Activated CD8-positive, alpha-beta memory T cell treated with anti-CD3 and anti-CD28 coated beads for 36 hours (primary cell): ENCODE measurements around the gene EIF3J. TPM values are rescaled to one million over a fixed set of nuclear protein-coding genes. Genes with fewer than 3 reads are reported as not detected.
"Not testable (repeated sequence)": the region's sequence is repeated elsewhere in the genome, so short reads cannot be mapped to it uniquely, and the experiment has no call there.

Experiments used
- CTCF ChIA-PET: fragments of 350-600 bp; sonication (Branson Sonifier 250); formaldehyde crosslinking; loops from one replicate; lab custom pipeline; 2021; ENCODE audit warnings: antibody characterized with exemption; lab: Charles Lee
- POLR2A ChIA-PET: fragments of 350-600 bp; sonication (Branson Sonifier 250); formaldehyde crosslinking; loops from one replicate; lab custom pipeline; 2021; ENCODE audit warnings: antibody characterized with exemption; lab: Charles Lee
- total RNA-seq, 2 experiments: library from RNA; stranded (reverse); gene quantifications; one replicate each; pipeline ENCODE4 v1.2.3, GENCODE V29; 2021

Gene EIF3J
- total RNA-seq, 2 experiments from 2014 or later: 174 to 176 TPM

DNA sequence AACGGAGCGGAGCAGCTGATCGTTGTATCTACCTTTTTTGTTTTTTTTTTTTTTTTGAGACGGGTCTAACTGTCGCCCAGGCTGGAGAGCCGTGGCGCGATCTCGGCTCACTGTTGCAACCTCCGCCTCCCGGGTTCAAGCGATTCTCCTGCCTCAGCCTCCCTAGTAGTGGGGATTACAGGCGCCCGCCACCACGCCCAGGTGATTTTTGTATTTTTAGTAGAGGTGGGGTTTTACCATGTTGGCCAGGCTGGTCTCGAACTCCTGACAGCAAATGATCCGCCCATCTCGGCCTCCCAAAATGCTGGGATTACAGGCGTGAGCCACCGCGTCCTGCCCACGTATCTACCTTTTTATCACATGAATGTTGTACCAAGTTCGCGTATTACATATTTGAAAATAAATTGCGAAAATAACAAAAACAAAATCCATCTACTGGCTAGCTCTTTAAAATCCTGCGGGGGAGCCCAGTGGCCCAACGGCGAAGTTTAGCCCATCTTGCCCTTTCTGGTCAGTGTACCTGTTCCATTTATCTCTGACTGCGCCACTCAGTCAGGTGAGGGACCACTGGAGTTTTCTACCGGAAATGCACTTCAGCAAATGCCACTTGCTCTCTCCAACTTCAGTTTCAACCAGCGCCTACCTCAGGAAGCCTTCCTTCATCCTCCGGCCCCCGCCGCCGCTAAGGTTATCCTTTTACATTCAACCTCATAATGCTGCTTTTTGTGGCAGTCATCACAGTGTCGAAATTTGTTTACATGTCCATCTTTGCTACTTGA is 1.2 kb upstream of the EIF3J start:
- CTCF ChIA-PET: no interaction called here
- POLR2A ChIA-PET: interaction anchor here (0.6 kb wide), 1 partner anchor 108 kb away, joined by 3 read pairs; the partner anchor contains the start of gene CTDSPL2

DNA sequence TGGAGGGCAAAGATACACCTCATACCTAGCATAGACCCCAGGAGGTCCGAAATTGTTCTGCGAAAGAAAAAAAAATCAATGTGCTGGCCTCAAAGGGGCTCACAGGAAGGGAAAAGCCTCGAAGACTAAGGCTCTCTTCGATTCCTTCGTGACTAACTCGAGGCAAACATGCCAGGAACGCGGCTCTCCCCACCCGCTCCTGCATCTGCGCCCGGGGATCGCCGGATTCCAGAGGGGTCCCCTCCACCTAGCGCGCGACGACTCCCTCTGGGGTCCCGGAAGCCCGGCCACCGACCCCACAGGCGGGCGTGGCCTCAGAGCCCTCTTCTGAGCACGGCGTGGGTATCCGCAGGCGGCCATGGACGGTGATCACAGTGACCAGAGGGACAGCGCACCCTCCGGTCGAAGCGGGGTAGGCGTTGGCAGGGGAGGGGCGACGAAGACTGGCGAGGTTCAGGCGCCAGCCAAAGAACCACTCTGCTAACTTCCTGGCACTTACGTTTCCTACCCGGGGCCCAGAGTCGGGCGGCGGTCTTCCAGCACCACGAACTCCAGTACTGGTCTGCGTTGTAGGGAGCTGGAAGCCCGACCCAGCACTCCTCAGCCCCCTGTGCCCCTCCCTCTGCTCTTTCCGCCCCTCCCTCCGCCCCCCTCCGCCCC is 515 bp upstream of the EIF3J start:
- ChIA-PET CTCF (interaction anchor here (1.0 to 2.6 kb wide), 5 partner anchors 10 to 249 kb away, joined by 3 to 15 read pairs (median 3); partner anchors contain the start of genes B2M, CTDSPL2 and PATL2), POLR2A (interaction anchor here (0.6 to 2.4 kb wide), 5 partner anchors 10 to 198 kb away, joined by 3 to 34 read pairs (median 4); no protein-coding TSS in a partner anchor)

DNA sequence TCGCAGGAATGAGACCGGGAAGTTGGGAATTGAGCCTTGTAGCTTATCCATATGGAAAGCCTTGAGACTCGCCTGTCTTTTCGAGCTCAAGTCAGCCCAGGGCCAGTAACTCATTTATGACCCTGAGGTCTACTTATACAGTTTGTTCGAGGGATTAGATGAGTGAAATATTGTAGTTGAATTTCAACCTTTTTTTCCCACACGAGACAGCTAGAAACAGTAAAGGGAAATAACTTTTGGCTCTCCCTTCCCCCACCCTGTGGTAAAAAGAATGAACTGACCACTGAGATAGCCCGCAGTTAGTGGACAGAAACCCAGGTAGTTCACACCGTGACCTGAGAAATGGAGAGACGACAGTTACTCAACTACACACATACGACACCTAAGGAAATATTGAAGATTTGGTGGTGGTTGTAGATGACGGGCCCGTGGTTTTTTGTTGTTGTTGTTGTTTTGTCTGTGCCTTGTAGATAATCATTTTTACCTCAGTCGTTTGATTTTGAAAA is 841 bp downstream of the EIF3J start:
- POLR2A ChIA-PET: interaction anchor here (0.8 to 2.4 kb wide), 2 partner anchors 8 to 173 kb away, joined by 4 to 34 read pairs; partner anchors contain the start of genes B2M and PATL2
- CTCF ChIA-PET: interaction anchor here (1.2 to 2.6 kb wide), 3 partner anchors 9 to 250 kb away, joined by 3 to 15 read pairs (median 4); partner anchors contain the start of genes B2M and PATL2

DNA sequence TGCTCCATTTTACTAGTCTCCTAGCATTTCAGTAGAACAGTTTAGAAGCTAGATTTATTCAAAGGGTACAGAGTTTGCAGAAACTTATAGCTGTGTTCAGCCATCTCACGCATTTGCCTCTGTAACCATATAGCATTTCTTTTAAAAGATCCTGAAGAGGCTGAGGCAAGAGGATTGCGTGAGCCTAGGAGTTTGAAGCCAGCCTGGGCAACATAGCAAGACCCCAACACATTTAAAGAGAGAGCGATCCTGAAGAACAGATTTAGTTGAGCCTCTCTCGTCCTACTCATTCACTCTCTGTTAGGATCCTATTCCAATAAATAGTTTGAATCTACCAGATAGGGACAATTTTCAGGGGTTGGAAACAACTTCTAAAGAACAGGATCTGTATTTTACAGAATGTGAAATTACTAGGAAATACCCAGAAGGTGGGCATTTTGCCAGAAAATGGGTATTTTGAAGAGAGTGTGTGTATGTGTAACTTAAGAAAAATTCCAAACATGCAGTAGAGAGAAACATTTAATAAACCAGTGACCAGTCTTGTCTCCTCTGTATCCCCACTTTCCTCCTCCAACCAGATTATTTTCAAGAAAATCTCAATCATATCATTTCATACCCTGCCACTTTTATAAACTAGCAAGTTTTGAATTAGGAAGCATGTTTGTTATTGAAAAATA is 4.5 kb downstream of the EIF3J start:
- ChIA-PET CTCF (no interaction called here), POLR2A (interaction anchor here (0.6 kb wide), 1 partner anchor 718 kb away, joined by 3 read pairs; no protein-coding TSS in a partner anchor)

DNA sequence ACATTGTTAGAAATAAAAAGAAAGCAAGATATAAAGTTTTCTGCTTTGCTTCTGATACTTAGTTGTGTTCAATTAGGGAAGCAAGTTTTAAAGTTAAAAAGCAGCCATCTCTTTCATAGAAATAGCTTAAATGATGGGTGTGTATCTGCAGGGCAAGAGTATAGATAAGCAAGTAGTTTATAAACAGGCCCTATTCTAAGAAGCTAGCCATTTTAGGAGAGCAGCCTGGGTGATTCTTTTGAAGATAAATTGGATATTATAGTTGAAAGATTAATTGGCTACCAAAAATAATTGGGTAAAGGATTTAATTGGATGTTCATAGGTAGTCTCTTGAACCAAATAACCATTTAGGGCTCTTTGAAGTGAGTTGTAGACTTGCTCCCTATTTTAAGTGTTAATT is 5.6 kb downstream of the EIF3J start:
- ChIA-PET CTCF (no interaction called here), POLR2A (interaction anchor here (0.5 kb wide), 2 partner anchors 96 to 254 kb away, joined by 3 to 15 read pairs; partner anchors contain the start of gene GOLM2)

DNA sequence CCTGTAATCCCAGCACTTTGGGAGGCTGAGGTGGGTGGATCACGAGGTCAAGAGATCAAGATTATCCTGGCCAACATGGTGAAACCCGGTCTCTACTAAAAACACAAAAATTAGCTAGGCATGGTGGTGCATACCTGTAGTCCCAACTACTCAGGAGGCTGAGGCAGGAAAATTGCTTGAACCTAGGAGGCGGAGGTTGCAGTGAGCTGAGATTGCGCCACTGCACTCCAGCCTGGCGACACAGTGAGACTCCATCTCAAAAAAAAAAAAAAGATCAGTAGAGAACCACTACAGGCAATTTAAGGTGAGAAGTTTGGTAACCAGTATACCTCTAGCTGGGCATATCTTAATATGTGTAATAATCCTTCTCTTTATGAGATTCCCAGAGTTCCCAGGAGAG is 7.8 kb downstream of the EIF3J start:
- CTCF ChIA-PET, POLR2A ChIA-PET: not testable (repeated sequence)

DNA sequence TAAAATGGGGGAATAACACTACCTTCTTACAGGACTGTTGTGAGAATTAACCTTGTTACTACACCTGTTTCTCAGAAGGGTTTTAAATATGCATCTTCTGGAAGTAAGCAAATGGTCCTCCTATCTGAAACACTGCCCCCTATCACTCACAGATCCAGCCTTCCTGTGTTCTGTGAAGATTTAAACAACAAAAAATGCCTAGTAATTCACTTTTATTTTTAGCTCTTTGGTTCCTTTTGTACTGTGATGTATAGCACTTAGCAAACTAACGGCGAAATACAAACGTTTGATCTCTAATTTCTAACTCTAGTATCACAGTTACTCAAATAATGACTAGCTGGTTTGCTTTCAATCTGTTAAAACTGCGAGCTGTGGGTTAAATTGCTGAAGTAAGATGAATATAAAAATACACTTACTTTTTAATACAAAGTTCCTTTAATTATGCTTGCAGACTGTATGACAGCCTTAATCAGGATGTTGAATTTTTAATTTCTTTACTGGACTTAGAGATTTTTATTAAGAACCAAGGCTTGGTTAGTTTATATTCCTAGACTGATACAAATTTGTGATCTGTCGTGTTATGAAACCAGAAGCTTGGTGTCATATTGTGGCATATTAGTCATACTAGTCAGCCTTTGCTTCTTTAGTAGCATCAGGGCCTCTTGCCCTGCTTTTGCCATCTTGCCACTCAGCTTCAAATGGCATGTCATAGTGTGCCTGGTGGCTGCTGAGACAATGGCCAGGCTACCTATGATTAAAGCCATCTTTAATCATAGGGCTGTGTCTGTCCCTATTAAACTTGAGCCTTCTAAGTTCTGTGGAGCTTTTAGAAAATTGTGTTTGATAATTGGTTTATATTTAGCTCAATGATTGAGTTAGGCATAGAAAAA is 9.2 kb downstream of the EIF3J start:
- POLR2A ChIA-PET: interaction anchor here (0.5 to 1.6 kb wide), 9 partner anchors 9 to 1439 kb away, joined by 3 to 34 read pairs (median 3); partner anchors contain the start of gene EIF3J
- CTCF ChIA-PET: interaction anchor here (0.6 to 2.2 kb wide), 4 partner anchors 9 to 354 kb away, joined by 3 to 15 read pairs (median 3); partner anchors contain the start of genes CTDSPL2, EIF3J and SPG11

DNA sequence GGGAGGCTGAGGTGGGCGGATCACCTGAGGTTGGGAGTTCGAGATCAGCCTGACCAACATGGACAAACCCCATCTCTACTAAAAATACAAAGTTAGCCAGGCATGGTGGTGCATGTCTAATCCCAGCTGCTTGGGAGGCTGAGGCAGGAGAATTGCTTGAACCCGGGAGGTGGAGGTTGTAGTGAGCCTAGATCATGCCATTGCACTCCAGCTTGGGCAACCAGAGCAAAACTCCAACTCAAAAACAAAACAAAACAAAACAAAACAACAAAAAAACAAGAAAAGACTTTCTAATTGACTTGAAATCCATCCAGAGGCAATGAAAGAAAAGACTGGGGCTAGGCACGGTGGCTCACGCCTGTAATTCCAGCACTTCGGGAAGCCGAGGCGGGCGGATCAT is 12.2 kb downstream of the EIF3J start:
- CTCF ChIA-PET: interaction anchor here (0.7 to 1.4 kb wide), 3 partner anchors 9 to 30 kb away, joined by 3 read pairs; no protein-coding TSS in a partner anchor
- POLR2A ChIA-PET: not testable (repeated sequence)

DNA sequence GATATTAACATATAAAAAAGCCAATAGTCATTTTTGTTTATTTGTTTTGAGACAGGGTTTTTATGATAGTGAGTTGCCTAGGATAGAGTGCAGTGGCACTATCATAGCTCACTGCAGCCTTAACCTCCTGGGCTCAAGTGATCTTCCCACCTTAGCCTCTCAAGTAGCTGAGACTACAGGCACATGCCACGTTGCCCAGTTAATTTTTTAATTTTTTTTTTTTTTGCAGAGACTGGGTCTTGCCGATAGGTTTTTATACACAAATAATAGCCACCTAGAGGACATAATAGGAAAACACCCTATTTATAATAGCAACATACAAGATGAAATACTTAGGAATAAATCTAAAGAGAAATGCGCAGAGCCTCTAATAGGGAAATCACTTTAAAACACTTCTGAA is 13.3 kb downstream of the EIF3J start:
- POLR2A ChIA-PET: interaction anchor here (0.6 kb wide), 1 partner anchor 84 kb away, joined by 5 read pairs; no protein-coding TSS in a partner anchor
- CTCF ChIA-PET: interaction anchor here (0.7 to 1.4 kb wide), 4 partner anchors 10 to 51 kb away, joined by 3 to 4 read pairs (median 3); no protein-coding TSS in a partner anchor

DNA sequence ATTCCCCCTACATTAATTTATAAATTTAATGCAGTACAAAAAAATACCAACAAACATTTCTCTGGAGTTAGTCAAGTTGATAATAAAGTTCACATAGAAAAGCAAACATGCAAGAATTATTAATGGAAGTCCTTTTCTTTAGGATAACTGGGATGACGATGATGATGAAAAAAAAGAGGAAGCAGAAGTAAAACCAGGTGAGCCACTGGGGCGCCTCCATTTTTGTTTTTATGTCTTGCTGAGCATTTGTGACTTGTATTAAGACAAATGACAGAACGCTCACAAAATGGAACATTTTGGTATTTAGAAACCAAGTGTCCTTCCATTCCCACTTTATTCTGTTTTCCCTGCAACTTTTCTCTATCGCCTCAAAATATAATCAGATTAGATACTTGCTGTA is 13.8 kb downstream of the EIF3J start:
- POLR2A ChIA-PET: no interaction called here
- CTCF ChIA-PET: interaction anchor here (1.4 kb wide), 1 partner anchor 11 kb away, joined by 3 read pairs; no protein-coding TSS in a partner anchor

DNA sequence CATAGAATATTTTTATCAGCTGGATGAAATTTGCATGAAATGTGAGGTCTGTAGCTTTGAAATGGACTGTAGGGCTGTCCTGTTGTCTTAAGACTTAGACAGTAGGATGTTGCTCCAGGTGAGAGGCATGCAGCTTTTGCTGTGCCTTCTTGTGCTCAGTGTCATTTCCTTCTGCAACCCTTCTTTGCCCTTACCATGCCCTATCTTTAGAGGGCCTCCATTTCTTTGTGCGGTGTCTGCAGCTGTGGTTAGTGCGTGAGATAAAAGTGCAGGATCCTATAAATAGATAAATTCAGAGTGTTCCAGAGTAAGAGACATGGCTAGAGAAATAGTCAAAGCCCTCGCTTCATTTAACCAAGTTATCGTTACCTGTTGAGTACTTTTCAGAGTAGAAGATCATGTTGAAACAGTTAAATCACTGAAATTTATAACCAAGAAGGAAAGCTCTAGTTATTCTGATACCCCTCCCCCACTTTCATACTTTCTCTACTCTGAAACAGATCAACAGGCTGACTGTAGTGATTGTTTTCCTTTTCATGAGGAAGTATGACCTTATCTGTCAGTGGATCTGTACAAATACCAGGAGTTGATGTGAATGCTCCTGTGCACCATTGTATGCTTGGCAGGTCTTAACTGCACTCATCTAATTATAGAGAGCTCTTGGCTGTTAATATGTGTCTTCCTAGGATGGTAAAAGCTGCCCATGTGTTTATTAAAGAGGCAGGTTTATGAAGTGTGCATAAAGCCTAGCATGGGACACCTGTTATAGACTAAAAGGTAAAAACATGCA is 18.2 kb downstream of the EIF3J start:
- POLR2A ChIA-PET: interaction anchor here (0.5 to 0.6 kb wide), 2 partner anchors 22 to 1731 kb away, joined by 6 to 7 read pairs; no protein-coding TSS in a partner anchor

DNA sequence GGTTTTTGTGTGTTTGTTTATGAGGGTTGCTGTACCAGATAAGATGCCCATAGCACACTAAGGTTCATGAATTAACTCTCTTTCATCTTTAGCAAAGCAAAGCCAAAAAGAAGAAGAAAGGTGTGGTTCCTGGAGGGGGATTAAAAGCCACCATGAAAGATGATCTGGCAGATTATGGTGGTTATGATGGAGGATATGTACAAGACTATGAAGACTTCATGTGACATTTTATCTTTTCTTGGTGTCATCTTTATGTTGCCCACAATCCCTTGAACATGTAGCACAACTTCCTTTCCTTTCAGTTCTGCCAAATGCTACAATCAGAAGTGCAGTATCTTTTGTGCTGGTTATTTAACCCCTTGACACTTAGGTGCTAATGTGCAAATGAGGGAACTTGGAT is 24.0 kb downstream of the EIF3J start:
- POLR2A ChIA-PET: not testable (repeated sequence)
- CTCF ChIA-PET: interaction anchor here (0.5 kb wide), 1 partner anchor 11 kb away, joined by 3 read pairs; no protein-coding TSS in a partner anchor

More for the DNA sequence above, 18.2 kb downstream of the EIF3J start:
- CTCF ChIA-PET: interaction anchor here (0.6 to 1.1 kb wide), 2 partner anchors 23 to 87 kb away, joined by 3 to 7 read pairs; no protein-coding TSS in a partner anchor

DNA sequence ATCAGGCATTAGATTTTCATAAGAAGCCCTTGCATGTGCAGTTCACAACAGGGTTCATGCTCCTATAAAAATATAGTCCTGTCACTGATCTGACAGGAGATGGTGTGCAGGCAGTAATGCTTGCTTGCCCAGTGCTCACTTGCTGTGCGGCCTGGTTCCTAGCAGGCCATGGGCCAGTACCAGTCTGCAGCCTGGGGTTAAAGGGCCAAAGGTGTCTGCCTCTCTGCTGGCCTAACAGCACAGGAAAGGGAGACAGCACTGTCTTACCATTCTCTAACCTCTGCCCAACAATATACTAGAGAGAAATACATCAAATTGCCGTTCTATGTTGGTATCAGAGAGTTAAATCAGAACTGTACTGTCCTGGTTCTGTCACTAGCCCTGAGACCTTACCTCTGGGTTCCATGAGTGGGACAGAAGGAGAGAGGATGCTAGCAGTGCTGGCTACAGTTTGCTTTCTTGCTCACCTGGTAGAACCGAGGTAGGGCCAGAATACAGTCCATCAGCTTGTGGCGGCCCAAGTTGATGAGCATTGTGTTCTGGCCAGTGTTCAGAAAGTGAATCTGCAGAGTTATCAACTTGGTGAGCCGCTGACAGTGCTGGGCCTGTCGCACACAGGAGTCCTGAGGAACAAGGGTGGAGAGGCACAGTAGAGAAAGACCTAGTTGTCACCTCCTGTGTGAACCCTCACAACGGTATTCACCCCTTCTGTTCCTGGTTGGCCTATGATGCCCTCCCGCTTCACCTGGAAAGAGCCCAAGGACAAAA is 28.6 kb downstream of the EIF3J start:
- ChIA-PET CTCF (no interaction called here), POLR2A (interaction anchor here (0.6 kb wide), 1 partner anchor 169 kb away, joined by 3 read pairs; no protein-coding TSS in a partner anchor)

DNA sequence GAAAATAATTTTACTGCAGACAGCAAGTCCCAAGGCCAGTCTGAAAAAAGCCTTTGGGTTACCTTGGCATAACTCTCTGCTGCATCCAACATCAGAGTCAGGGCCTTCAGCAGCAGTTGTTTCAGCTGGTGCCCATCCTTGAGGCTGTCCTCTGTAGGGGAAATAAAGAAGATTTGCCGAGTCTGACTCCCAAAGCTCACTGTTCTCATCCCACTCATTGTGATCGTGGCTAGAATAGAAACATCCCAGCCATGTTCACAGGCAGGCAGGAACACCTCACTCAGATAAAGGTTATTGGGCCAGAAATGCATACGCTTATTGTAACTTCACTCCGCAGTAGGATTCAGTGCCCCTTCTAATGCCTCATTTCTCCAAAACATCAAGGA is 29.2 kb downstream of the EIF3J start:
- ChIA-PET POLR2A (no interaction called here), CTCF (interaction anchor here (0.7 kb wide), 1 partner anchor 12 kb away, joined by 4 read pairs; no protein-coding TSS in a partner anchor)

DNA sequence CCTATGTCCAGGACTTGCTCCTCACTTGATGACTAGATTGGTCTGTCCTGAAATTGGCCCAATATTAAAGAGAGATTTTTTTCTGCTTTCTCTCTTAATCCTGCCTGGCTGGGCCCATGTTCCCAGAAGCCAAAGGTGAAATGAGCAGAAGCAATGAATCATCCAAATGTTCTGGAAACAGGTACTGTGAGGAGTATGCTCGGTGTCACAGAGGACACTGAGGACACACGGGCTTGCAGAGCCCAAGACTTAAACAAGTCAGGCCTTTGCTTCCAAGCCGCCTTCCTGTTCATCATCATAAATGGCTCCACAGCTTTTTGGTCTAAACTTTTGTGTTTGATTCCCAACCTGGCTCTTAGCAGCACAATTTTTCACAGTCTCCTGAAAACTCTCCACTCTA is 31.4 kb downstream of the EIF3J start:
- POLR2A ChIA-PET: interaction anchor here (0.7 kb wide), 2 partner anchors 22 to 239 kb away, joined by 3 to 7 read pairs; no protein-coding TSS in a partner anchor
- CTCF ChIA-PET: interaction anchor here (0.6 to 1.0 kb wide), 3 partner anchors 61 to 632 kb away, joined by 3 to 4 read pairs (median 3); no protein-coding TSS in a partner anchor
